DMS53 (cell line): ENCODE results near the gene ABR.
"Not testable (repeated sequence)": the region's sequence is repeated elsewhere in the genome, so short reads cannot be mapped to it uniquely, and the experiment has no call there.

Experiments
- DNase-seq: peaks from one replicate; lab custom pipeline; 2025; lab: John Stamatoyannopoulos, UW

The ABR gene

GRCh38 chr17:1071103-1071825 lies 108.5 kb downstream of the ABR start:
- no peak for DNase-seq

GRCh38 chr17:1070411-1070810 lies 109.4 kb downstream of the ABR start:
- no peak for DNase-seq

- no peak for DNase-seq
Measured at GRCh38 chr17:1069847-1070246, 109.9 kb downstream of the ABR start.

- no peak for DNase-seq
Measured at GRCh38 chr17:1068356-1068755, 111.4 kb downstream of the ABR start.

GRCh38 chr17:1067282-1067956 lies 112.4 kb downstream of the ABR start:
- peak; percentile 73 for DNase-seq

- DNase-seq: not testable (repeated sequence)
Measured at GRCh38 chr17:1065416-1065815, 114.4 kb downstream of the ABR start.

GRCh38 chr17:1060991-1061390 lies 118.8 kb downstream of the ABR start:
- peak; percentile 52 for DNase-seq

- DNase-seq: no peak
Measured at GRCh38 chr17:1059131-1059795, 120.5 kb downstream of the ABR start.

GRCh38 chr17:1058423-1059130 lies 121.2 kb downstream of the ABR start:
- peak; percentile 62 for DNase-seq

GRCh38 chr17:1056761-1057160 lies 123.0 kb downstream of the ABR start:
- DNase-seq: no peak

GRCh38 chr17:1055751-1056645 lies 123.8 kb downstream of the ABR start:
- peak; percentile 37 for DNase-seq

- DNase-seq: no peak
Measured at GRCh38 chr17:1055231-1055630, 124.5 kb downstream of the ABR start.

GRCh38 chr17:1054656-1055055 lies 125.1 kb downstream of the ABR start:
- DNase-seq: no peak

GRCh38 chr17:1053661-1054360 lies 126.0 kb downstream of the ABR start:
- no peak for DNase-seq

GRCh38 chr17:1050996-1051925 lies 128.5 kb downstream of the ABR start:
- DNase-seq: no peak

GRCh38 chr17:1050246-1050995 lies 129.4 kb downstream of the ABR start:
- no peak for DNase-seq

GRCh38 chr17:1049446-1050225 lies 130.1 kb downstream of the ABR start:
- no peak for DNase-seq

- DNase-seq: not testable (repeated sequence)
Measured at GRCh38 chr17:1048516-1049115, 131.2 kb downstream of the ABR start.
